ENCODE results near the gene ACVR1.

ACVR1 gene

DNA sequence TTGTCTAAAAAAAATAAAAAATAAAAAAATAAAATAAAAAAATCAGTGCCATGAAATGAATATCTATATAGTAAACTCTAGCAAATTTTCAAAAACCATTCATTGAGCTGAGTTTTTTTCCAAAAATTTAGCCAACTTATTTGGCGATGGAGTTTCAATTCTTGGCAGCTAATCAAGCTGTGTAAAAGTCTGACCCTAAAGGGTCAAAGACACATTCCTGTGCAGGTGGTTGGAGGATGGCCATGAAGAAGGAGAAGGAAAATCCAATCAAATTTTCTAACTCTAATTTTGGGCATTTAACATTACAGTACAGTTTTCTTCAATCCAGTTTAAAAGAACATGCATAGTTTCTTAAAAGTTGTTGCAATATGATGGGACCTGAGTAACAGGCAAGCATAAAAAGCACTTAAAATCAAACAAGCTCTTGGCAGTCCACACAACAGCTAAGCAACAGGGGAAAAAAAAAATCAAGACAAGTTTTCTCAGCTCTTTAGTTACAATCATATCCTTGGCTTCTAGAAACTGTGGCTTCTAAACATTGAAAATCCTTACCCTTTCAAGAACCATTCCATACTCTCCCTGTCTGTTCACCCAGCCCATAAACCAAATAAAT lies 54.5 kb downstream of the ACVR1 start:
- peaks cover 17% of the 10 kb centered on the region for H3K4me1 ChIP-seq (ENCODE audit: insufficient read depth, low read length)
- H3K27me3 ChIP-seq (ENCODE audit: control insufficient read depth in 1 of 2, insufficient read depth in 2 of 2, low read length in 2 of 2) = no peaks in the 10 kb centered on the region
- H3K9ac ChIP-seq (ENCODE audit: low read length) = no peak overlapping the region
- H3K9me3 ChIP-seq (ENCODE audit: low read length) = no peaks in the 10 kb centered on the region
- no peak overlapping the region for H3K4me3 ChIP-seq (ENCODE audit: low read depth in 1 of 2, low read length in 2 of 2)
- H3K36me3 ChIP-seq (ENCODE audit: insufficient read depth, low read length) = peaks cover 14% of the 10 kb centered on the region
- no peak overlapping the region for H3K27ac ChIP-seq (ENCODE audit: low read depth, low read length)

DNA sequence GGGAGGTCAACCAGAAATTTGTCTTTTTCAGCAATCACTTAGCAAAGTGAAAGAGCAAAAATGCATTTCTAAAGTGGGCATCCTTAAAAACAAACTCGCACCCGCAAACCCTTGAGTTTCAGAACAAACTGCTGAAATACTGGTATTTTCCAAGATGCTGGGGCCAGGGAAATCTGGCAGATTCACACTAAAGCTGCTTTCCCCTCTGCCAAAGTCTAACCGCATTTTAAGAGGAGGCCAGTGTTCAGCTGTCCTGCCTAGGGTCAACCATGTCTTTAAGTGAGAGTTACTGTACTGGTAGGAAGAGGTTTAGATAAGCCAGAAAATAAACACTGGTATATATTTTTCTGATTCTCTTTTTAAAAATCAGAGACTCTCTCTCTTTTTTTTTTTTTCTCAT lies 55.9 kb downstream of the ACVR1 start:
- H3K36me3 ChIP-seq (ENCODE audit: insufficient read depth, low read length) = peaks cover 14% of the 10 kb centered on the region
- H3K9ac ChIP-seq (ENCODE audit: low read length) = no peak overlapping the region
- H3K4me3 ChIP-seq (ENCODE audit: low read depth in 1 of 2, low read length in 2 of 2) = no peak overlapping the region
- H3K27ac ChIP-seq (ENCODE audit: low read depth, low read length) = no peak overlapping the region
- peaks cover 17% of the 10 kb centered on the region for H3K4me1 ChIP-seq (ENCODE audit: insufficient read depth, low read length)
- H3K27me3 ChIP-seq (ENCODE audit: control insufficient read depth in 1 of 2, insufficient read depth in 2 of 2, low read length in 2 of 2) = no peaks in the 10 kb centered on the region
- no peaks in the 10 kb centered on the region for H3K9me3 ChIP-seq (ENCODE audit: low read length)

DNA sequence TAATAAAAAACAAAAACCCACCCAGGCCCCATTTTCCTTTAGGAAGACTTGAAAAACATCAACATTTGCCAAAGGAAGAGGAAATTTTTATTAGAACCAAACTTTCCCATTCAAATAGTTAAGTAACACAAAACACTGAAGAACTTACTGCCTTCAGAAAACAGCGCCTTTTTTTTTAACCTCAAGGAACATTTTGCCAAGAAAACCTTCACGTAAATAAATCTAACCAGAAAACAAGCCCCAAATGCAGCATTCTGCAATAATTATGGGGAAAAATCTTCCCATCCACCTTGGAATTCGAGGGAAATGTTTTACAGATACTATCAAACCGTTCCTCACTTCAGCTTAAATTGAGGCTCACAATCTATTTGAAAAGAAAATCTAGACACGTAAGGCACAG lies 56.4 kb downstream of the ACVR1 start:
- Histone ChIP-seq H3K4me1 (ENCODE audit: insufficient read depth, low read length) (peaks cover 17% of the 10 kb centered on the region), H3K36me3 (ENCODE audit: insufficient read depth, low read length) (peaks cover 14% of the 10 kb centered on the region), H3K4me3 (ENCODE audit: low read depth in 1 of 2, low read length in 2 of 2) (no peak overlapping the region), H3K27ac (ENCODE audit: low read depth, low read length) (no peak overlapping the region), H3K9ac (ENCODE audit: low read length) (no peak overlapping the region), H3K27me3 (ENCODE audit: control insufficient read depth in 1 of 2, insufficient read depth in 2 of 2, low read length in 2 of 2) (no peaks in the 10 kb centered on the region), H3K9me3 (ENCODE audit: low read length) (no peaks in the 10 kb centered on the region)

DNA sequence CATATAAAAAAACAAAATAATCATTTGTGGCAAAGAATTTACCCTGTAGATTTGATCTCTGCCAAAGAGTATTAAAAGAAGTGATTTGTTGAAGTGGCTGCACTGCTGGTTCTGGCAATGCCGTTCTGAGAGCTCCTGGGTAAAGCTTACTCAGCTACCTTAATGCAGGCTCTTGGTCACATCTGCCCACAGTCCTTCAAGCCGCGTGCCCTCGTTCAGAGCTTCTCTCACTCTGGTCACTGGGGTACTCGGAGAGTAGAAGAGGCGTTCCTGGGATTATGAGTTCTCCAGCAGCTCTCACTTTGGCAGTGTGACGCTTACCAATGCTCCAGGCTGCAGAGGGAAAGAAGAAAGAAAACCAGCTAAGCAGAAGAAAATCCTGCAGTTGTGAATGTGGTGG lies 57.9 kb downstream of the ACVR1 start:
- Histone ChIP-seq H3K9me3 (ENCODE audit: low read length) (no peaks in the 10 kb centered on the region), H3K36me3 (ENCODE audit: insufficient read depth, low read length) (peaks cover 14% of the 10 kb centered on the region), H3K27me3 (ENCODE audit: control insufficient read depth in 1 of 2, insufficient read depth in 2 of 2, low read length in 2 of 2) (no peaks in the 10 kb centered on the region), H3K4me1 (ENCODE audit: insufficient read depth, low read length) (peaks cover 17% of the 10 kb centered on the region), H3K9ac (ENCODE audit: low read length) (no peak overlapping the region), H3K4me3 (ENCODE audit: low read depth in 1 of 2, low read length in 2 of 2) (no peak overlapping the region), H3K27ac (ENCODE audit: low read depth, low read length) (no peak overlapping the region)

DNA sequence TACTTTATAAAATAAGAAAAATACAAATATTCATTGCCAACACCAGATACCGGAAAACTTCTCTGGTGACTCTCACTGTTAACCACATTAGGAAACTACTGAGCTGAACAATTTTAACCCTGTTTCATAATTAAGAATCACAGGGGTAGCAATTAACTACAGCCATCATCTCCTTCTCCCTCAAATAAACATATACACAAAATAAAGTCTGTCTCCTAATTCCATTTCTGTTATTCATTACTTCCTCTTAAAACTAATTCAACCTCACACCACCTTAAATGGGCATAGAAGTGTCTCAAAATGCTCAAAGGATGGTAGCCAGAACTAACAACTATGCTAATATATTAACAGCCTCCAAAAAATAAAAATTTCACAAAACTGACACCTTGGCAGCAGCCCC lies 60.7 kb downstream of the ACVR1 start:
- H3K36me3 ChIP-seq (ENCODE audit: insufficient read depth, low read length) = peaks cover 14% of the 10 kb centered on the region
- no peak overlapping the region for H3K9ac ChIP-seq (ENCODE audit: low read length)
- no peaks in the 10 kb centered on the region for H3K27me3 ChIP-seq (ENCODE audit: control insufficient read depth in 1 of 2, insufficient read depth in 2 of 2, low read length in 2 of 2)
- no peak overlapping the region for H3K4me3 ChIP-seq (ENCODE audit: low read depth in 1 of 2, low read length in 2 of 2)
- no peaks in the 10 kb centered on the region for H3K9me3 ChIP-seq (ENCODE audit: low read length)
- H3K4me1 ChIP-seq (ENCODE audit: insufficient read depth, low read length) = no peaks in the 10 kb centered on the region
- H3K27ac ChIP-seq (ENCODE audit: low read depth, low read length) = no peak overlapping the region

DNA sequence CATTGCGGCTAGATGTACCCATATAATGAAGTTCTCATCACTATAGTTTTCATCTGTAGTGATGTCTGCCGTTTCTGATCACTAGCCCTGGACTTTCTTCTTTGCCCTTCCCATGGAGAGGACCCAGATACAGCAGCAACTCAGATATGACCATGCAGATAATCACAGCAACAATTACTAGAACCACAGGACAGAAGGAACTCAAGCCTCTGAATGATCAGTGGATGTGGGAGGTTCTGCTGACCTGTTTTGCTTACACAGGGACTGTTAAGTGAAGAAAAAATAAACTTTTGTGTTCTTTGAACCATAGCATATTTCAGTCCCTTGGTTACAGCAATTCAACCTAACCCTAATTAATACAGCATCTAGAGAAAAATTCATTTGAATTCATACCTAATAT lies 62.7 kb downstream of the ACVR1 start:
- Histone ChIP-seq H3K4me1 (ENCODE audit: insufficient read depth, low read length) (no peaks in the 10 kb centered on the region), H3K9me3 (ENCODE audit: low read length) (no peaks in the 10 kb centered on the region), H3K27ac (ENCODE audit: low read depth, low read length) (no peak overlapping the region), H3K9ac (ENCODE audit: low read length) (no peak overlapping the region), H3K27me3 (ENCODE audit: control insufficient read depth in 1 of 2, insufficient read depth in 2 of 2, low read length in 2 of 2) (no peaks in the 10 kb centered on the region), H3K36me3 (ENCODE audit: insufficient read depth, low read length) (peaks cover 13% of the 10 kb centered on the region), H3K4me3 (ENCODE audit: low read depth in 1 of 2, low read length in 2 of 2) (no peak overlapping the region)

DNA sequence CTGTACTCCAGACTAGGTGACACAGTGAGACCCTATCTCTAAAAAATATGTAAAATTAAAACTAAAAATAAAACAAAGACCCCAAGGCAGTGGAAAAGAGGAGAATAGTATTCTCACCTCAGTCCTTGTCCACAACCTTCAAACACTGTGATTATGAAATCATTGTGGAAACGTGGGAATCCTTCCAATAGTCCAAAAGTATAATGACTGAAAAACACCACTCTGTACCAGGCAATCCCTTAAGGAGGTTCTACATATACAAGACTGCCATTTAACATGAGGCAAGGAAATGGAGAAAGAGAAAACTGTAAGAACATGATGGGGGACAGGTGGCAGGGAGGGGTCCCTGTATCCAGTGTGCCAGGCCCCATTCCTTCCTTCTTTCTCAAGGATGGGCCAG lies 66.1 kb downstream of the ACVR1 start:
- Histone ChIP-seq H3K9ac (ENCODE audit: low read length) (no peak overlapping the region), H3K4me3 (ENCODE audit: low read depth in 1 of 2, low read length in 2 of 2) (no peak overlapping the region), H3K9me3 (ENCODE audit: low read length) (no peaks in the 10 kb centered on the region), H3K4me1 (ENCODE audit: insufficient read depth, low read length) (no peaks in the 10 kb centered on the region), H3K27ac (ENCODE audit: low read depth, low read length) (no peak overlapping the region), H3K27me3 (ENCODE audit: control insufficient read depth in 1 of 2, insufficient read depth in 2 of 2, low read length in 2 of 2) (no peaks in the 10 kb centered on the region), H3K36me3 (ENCODE audit: insufficient read depth, low read length) (no peaks in the 10 kb centered on the region)

DNA sequence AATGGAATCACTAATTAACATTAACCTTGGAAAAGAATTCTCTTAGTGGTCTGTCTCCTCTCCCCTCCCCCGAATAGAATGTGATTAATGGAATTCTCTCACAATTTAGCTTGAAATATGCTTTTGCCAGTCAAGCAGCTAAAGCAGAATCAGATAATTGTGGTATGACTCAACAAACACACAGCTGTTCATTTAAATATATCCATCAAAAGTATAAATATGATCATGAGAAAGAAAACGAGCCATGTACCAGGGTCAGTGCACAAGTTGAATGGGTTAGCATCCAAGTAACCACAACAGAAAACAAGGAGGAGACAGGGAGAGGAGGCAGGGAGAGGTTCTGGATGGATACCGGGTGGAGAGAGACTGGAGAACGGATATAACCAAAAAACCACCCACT lies 66.9 kb downstream of the ACVR1 start:
- Histone ChIP-seq H3K27me3 (ENCODE audit: control insufficient read depth in 1 of 2, insufficient read depth in 2 of 2, low read length in 2 of 2) (no peaks in the 10 kb centered on the region), H3K4me1 (ENCODE audit: insufficient read depth, low read length) (no peaks in the 10 kb centered on the region), H3K4me3 (ENCODE audit: low read depth in 1 of 2, low read length in 2 of 2) (no peak overlapping the region), H3K9ac (ENCODE audit: low read length) (no peak overlapping the region), H3K27ac (ENCODE audit: low read depth, low read length) (no peak overlapping the region), H3K36me3 (ENCODE audit: insufficient read depth, low read length) (no peaks in the 10 kb centered on the region), H3K9me3 (ENCODE audit: low read length) (no peaks in the 10 kb centered on the region)

DNA sequence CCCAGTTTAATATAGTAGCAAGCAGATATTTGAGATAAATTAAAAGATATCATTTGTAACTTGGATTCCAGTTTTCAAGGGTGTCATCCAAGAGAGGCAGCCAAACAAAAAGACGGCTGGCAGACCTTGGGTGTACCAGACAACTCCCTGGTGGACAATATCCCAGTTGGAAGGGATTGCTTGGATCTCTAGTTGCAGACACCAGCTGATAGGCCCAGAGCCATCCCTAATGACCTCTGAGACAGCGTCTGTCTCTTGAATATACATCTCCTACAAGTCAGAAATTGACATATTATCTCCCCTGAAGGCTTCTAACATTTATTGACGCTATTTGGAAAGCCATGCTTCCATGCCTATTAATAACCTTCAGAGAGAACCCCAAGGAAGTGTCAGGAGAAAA lies 67.7 kb downstream of the ACVR1 start:
- Histone ChIP-seq H3K27ac (ENCODE audit: low read depth, low read length) (no peak overlapping the region), H3K27me3 (ENCODE audit: control insufficient read depth in 1 of 2, insufficient read depth in 2 of 2, low read length in 2 of 2) (no peaks in the 10 kb centered on the region), H3K4me1 (ENCODE audit: insufficient read depth, low read length) (no peaks in the 10 kb centered on the region), H3K9me3 (ENCODE audit: low read length) (no peaks in the 10 kb centered on the region), H3K4me3 (ENCODE audit: low read depth in 1 of 2, low read length in 2 of 2) (no peak overlapping the region), H3K9ac (ENCODE audit: low read length) (no peak overlapping the region), H3K36me3 (ENCODE audit: insufficient read depth, low read length) (no peaks in the 10 kb centered on the region)

DNA sequence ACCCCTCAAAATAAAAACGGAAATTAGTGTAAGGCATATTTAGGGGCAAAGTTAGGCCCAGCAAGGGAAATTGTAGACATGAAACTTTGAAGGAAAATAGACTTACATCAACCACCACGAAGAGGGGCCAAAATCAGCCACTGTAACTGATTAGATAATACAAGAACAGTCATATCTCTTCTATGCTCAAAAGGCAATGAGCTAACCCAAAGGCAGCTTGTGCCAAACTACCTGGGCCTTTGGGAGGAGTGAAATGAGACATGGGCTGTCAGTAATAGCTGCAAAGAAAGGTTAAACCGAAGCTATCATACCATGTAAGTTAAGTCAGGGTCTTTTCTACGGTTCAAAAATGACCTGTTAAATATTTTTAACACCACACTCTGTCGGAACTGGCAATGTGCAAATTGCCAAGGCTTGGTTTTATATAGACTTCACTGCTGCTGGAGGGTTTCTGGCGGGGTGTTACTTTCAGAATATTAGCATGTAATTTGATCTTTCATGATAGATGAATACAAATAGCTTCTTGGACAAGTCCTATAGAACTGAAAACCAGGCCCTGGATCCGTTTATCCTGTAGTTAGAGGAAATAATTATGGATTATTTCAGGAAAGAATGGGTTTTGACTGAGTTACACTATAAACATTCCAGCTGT lies 69.6 kb downstream of the ACVR1 start:
- Histone ChIP-seq H3K9me3 (ENCODE audit: low read length) (no peaks in the 10 kb centered on the region), H3K36me3 (ENCODE audit: insufficient read depth, low read length) (no peaks in the 10 kb centered on the region), H3K27ac (ENCODE audit: low read depth, low read length) (no peak overlapping the region), H3K4me1 (ENCODE audit: insufficient read depth, low read length) (no peaks in the 10 kb centered on the region), H3K27me3 (ENCODE audit: control insufficient read depth in 1 of 2, insufficient read depth in 2 of 2, low read length in 2 of 2) (no peaks in the 10 kb centered on the region), H3K9ac (ENCODE audit: low read length) (no peak overlapping the region), H3K4me3 (ENCODE audit: low read depth in 1 of 2, low read length in 2 of 2) (no peak overlapping the region)

DNA sequence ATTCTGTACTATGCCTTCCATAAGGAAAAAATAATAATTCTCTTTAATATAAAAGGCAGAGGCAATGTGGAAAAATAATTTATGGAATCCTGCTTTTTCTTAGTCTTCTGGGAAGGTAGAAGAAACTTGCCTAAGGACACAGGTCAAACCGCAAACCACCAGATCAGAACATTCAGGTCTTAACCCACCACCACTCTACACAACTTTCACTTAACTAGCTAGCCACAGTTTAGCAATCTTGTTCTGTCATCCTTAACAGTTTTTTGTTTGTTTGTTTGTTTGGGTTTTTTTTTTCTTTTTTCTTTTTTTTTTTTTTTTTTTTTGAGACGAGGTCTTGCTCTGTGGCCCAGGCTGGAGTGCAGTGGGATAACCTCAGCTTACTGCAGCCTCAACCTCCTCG lies 70.6 kb downstream of the ACVR1 start:
- Histone ChIP-seq H3K9ac (ENCODE audit: low read length) (no peak overlapping the region), H3K36me3 (ENCODE audit: insufficient read depth, low read length) (no peaks in the 10 kb centered on the region), H3K27me3 (ENCODE audit: control insufficient read depth in 1 of 2, insufficient read depth in 2 of 2, low read length in 2 of 2) (no peaks in the 10 kb centered on the region), H3K4me3 (ENCODE audit: low read depth in 1 of 2, low read length in 2 of 2) (no peak overlapping the region), H3K9me3 (ENCODE audit: low read length) (no peaks in the 10 kb centered on the region), H3K4me1 (ENCODE audit: insufficient read depth, low read length) (no peaks in the 10 kb centered on the region), H3K27ac (ENCODE audit: low read depth, low read length) (no peak overlapping the region)

DNA sequence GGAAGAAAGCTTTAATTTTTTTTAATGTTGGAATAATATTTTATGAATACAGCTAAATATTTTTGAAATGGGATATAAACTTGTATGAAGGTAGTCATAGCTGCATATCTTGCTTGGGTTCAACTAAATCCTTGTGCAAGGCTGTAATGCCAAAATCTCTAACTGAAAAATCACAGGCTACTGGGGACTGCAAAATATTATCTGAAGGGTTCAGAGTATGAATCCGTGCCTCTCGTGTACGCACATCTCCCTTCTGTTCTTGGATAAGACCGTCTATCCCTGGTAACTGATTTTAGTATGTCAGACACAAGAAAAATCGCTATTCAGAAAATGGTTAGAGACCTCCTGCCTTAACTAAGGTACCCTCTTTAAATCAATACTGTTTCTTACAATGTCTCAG lies 71.8 kb downstream of the ACVR1 start:
- no peaks in the 10 kb centered on the region for H3K9me3 ChIP-seq (ENCODE audit: low read length)
- no peak overlapping the region for H3K9ac ChIP-seq (ENCODE audit: low read length)
- no peak overlapping the region for H3K4me3 ChIP-seq (ENCODE audit: low read depth in 1 of 2, low read length in 2 of 2)
- H3K36me3 ChIP-seq (ENCODE audit: insufficient read depth, low read length) = no peaks in the 10 kb centered on the region
- H3K27me3 ChIP-seq (ENCODE audit: control insufficient read depth in 1 of 2, insufficient read depth in 2 of 2, low read length in 2 of 2) = no peaks in the 10 kb centered on the region
- no peaks in the 10 kb centered on the region for H3K4me1 ChIP-seq (ENCODE audit: insufficient read depth, low read length)
- no peak overlapping the region for H3K27ac ChIP-seq (ENCODE audit: low read depth, low read length)

Measured in muscle layer of colon (tissue), 2 donors.